Osteocyte (in vitro differentiated cells): ENCODE results near the gene TMEM158. TPM values are rescaled to one million over a fixed set of nuclear protein-coding genes. Genes with fewer than 3 reads are reported as not detected.

Source experiments
- DNase-seq: peaks from one replicate; pipeline ENCODE4 v3.0.0; 2021; ENCODE audit warnings: mixed read lengths; ENCODE audit not compliant: unreplicated experiment; ENCODE audit errors: extremely low spot score
- H3K27ac Mint-ChIP-seq: one replicate; pipeline ENCODE4 v1.8.0; 2021; ENCODE audit warnings: mild to moderate bottlenecking, mixed read lengths; ENCODE audit not compliant: unreplicated experiment
- H3K27me3 Mint-ChIP-seq: one replicate; pipeline ENCODE4 v1.8.0; 2021; ENCODE audit warnings: mixed read lengths; ENCODE audit not compliant: unreplicated experiment
- H3K36me3 Mint-ChIP-seq: one replicate; pipeline ENCODE4 v1.8.0; 2021; ENCODE audit warnings: mixed read lengths; ENCODE audit not compliant: unreplicated experiment
- H3K4me1 Mint-ChIP-seq: one replicate; pipeline ENCODE4 v1.8.0; 2021; ENCODE audit warnings: mixed read lengths; ENCODE audit not compliant: unreplicated experiment
- H3K4me3 Mint-ChIP-seq: one replicate; pipeline ENCODE4 v1.8.0; 2021; ENCODE audit warnings: mild to moderate bottlenecking, moderate library complexity, mixed read lengths; ENCODE audit not compliant: unreplicated experiment
- H3K9me3 Mint-ChIP-seq: one replicate; pipeline ENCODE4 v1.8.0; 2021; ENCODE audit warnings: mixed read lengths; ENCODE audit not compliant: unreplicated experiment
- total RNA-seq: library from RNA; stranded (reverse); gene quantifications from 2 replicates; pipeline ENCODE4 v1.2.1, GENCODE V29; 2021
- TF ChIP-seq, protein P1 (sequence below): fragments of 200-600 bp; sonication (generic); IDR thresholded peaks from 2 replicates; pipeline ENCODE4 v1.5.0; 2021; ENCODE audit warnings: antibody characterized with exemption, mild to moderate bottlenecking, moderate library complexity

The TMEM158 gene
- total RNA-seq, 1 donor from 2014 or later: 15.0 TPM

DNA sequence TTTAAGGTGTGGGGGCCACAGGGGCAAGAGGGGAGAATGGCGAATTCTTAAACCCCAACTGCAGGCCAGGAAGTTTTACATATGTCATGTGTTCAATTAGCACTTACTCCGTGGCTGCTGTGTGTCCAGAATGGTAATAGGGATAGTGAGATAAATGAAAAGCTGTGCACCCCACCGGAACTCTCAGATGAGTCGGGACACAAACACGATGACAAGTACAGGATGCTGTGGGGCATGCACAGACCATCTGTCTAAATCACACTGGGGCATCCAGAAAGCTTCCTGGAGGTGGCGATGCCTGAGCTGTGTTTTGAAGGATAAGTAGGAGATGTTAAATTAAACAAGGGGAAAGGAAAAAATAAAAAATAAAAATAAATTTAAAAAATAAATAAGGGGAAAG is 18.3 kb upstream of the TMEM158 start:
- no peak for DNase-seq
- Mint-ChIP-seq H3K27ac (no peak overlapping the region), H3K9me3 (no peaks in the 10 kb centered on the region), H3K36me3 (no peaks in the 10 kb centered on the region), H3K4me3 (no peak overlapping the region), H3K27me3 (peaks cover 17% of the 10 kb centered on the region), H3K4me1 (no peaks in the 10 kb centered on the region)
- TF ChIP-seq, protein P1, sequence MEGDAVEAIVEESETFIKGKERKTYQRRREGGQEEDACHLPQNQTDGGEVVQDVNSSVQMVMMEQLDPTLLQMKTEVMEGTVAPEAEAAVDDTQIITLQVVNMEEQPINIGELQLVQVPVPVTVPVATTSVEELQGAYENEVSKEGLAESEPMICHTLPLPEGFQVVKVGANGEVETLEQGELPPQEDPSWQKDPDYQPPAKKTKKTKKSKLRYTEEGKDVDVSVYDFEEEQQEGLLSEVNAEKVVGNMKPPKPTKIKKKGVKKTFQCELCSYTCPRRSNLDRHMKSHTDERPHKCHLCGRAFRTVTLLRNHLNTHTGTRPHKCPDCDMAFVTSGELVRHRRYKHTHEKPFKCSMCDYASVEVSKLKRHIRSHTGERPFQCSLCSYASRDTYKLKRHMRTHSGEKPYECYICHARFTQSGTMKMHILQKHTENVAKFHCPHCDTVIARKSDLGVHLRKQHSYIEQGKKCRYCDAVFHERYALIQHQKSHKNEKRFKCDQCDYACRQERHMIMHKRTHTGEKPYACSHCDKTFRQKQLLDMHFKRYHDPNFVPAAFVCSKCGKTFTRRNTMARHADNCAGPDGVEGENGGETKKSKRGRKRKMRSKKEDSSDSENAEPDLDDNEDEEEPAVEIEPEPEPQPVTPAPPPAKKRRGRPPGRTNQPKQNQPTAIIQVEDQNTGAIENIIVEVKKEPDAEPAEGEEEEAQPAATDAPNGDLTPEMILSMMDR: no peak

DNA sequence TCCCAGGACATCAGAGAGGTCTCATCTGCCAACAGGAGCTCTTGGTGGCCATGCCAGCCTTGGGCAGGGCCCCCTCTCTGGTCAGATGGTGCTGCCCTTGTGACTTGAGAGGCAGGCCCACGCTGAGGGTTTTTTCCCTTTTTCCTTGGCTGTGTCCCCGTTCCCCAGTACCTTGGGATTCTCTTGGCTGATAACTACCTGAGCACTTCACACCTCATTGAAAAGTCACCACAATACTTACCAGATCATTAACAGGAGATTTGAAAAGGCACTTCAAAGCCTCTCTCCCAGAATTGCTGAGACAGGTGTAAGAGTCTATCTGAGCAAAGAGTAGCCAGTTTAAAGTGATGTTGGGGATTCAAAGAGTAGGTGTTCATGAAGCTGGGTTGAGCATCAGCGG is 15.1 kb upstream of the TMEM158 start:
- no peak overlapping the region for H3K4me3 Mint-ChIP-seq
- H3K36me3 Mint-ChIP-seq: no peaks in the 10 kb centered on the region
- TF ChIP-seq, protein P1: no peak
- H3K9me3 Mint-ChIP-seq: no peaks in the 10 kb centered on the region
- no peak overlapping the region for H3K27ac Mint-ChIP-seq
- H3K4me1 Mint-ChIP-seq: no peaks in the 10 kb centered on the region
- DNase-seq: no peak
- H3K27me3 Mint-ChIP-seq: peaks cover 16% of the 10 kb centered on the region

DNA sequence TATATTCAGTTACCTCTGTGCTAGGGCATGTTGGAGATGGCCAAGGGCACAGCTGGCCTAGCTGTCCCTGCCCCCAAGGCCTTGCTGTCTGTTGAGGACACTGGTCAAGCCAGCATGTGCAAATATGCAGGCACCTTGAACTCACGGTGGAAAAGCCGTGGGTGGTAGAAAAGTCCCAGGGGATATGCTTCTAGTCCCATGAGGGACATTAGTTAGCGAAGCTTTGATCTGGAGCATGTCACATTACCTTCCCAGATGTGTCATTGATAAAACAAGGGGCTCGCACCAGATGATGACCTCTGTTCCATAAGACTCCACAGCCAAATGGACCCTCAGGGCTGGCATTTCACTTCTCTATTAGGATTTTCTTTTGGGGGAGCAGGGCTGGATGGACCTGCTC is 14.2 kb upstream of the TMEM158 start:
- no peak overlapping the region for H3K4me3 Mint-ChIP-seq
- TF ChIP-seq, protein P1: no peak
- no peak overlapping the region for H3K27ac Mint-ChIP-seq
- DNase-seq: no peak
- H3K4me1 Mint-ChIP-seq: no peaks in the 10 kb centered on the region
- peaks cover 16% of the 10 kb centered on the region for H3K27me3 Mint-ChIP-seq
- no peaks in the 10 kb centered on the region for H3K36me3 Mint-ChIP-seq
- peaks cover 2% of the 10 kb centered on the region for H3K9me3 Mint-ChIP-seq

DNA sequence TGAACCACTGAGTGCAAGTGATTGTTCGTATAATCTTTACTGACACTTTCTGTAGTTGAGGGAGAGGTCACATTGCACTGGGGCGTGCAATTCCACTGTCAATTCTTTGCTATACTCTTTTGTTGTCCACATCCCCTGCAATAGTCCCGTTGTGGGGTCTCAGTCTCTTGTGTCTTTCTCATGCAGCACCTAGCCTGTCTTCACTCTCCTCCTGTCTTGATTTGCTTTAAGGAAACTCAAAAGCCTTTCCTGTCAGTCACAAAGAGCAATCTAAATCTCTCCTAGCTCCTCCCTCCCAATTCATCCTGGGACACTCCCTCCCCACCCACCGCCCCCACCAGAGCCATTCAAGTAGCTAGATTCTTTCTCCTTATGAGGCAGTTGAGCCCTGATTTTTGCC is 13.2 kb upstream of the TMEM158 start:
- H3K9me3 Mint-ChIP-seq: peaks cover 4% of the 10 kb centered on the region
- H3K27ac Mint-ChIP-seq: no peak overlapping the region
- peaks cover 20% of the 10 kb centered on the region for H3K27me3 Mint-ChIP-seq
- TF ChIP-seq, protein P1: no peak
- no peaks in the 10 kb centered on the region for H3K4me1 Mint-ChIP-seq
- no peak overlapping the region for H3K4me3 Mint-ChIP-seq
- no peaks in the 10 kb centered on the region for H3K36me3 Mint-ChIP-seq
- DNase-seq: no peak

DNA sequence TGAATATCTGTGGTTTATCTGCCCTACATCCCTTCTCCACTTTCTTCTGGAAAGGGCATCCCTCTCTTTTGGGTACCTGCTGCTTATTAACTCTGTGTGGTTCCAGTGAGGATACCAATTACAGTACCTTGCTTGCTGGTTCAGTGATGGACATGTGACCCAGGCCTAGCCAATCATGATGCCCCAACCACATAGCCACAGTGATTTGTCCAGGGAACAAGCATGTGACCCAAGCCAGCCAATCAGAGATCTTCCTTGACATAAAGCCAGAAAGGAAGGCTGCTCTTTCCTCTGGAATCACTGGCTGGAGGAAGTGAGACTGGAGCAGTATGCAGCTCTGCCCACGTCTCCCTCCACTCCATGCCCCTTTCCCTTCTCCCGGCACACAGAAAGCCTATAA is 10.9 kb upstream of the TMEM158 start:
- H3K27ac Mint-ChIP-seq: no peak overlapping the region
- H3K27me3 Mint-ChIP-seq: peaks cover 19% of the 10 kb centered on the region
- no peaks in the 10 kb centered on the region for H3K36me3 Mint-ChIP-seq
- no peaks in the 10 kb centered on the region for H3K4me1 Mint-ChIP-seq
- TF ChIP-seq, protein P1: no peak
- no peak for DNase-seq
- no peak overlapping the region for H3K4me3 Mint-ChIP-seq
- H3K9me3 Mint-ChIP-seq: peaks cover 4% of the 10 kb centered on the region
